Transverse colon (tissue), 4 donors: ENCODE data around the gene STK4. TPM values are rescaled to one million over a fixed set of nuclear protein-coding genes. Genes with fewer than 3 reads are reported as not detected.

ENCODE experiments used
- DNase-seq: peaks from one replicate; pipeline ENCODE4 v3.0.0-alpha.2; 2019
- H3K27ac ChIP-seq, 4 donors: fragments of 200-600 bp; sonication (generic); 2 replicates each; pipeline ENCODE4 v1.5.1; 2016 to 2018; ENCODE audit warnings: inconsistent platforms in 4 of 4
- H3K27me3 ChIP-seq: fragments of 200-600 bp; sonication (generic); 2 replicates; pipeline ENCODE4 v1.5.1; 2017; ENCODE audit warnings: inconsistent platforms
- H3K36me3 ChIP-seq, 4 donors: fragments of 200-600 bp; sonication (generic); 2 replicates each; pipeline ENCODE4 v1.5.1; 2017 to 2019; ENCODE audit warnings: inconsistent platforms in 4 of 4
- H3K4me1 ChIP-seq, 4 donors: fragments of 200-600 bp; sonication (generic); 2 replicates each; pipeline ENCODE4 v1.5.1; 2017 to 2020; ENCODE audit warnings: inconsistent platforms in 4 of 4
- H3K4me3 ChIP-seq, 4 donors: fragments of 200-600 bp; sonication (generic); 1 replicate in 1 of 4; 2 replicates in 3 of 4; pipeline versions ENCODE4 v1.5.1 to v1.6.1; 2017 to 2019; ENCODE audit warnings: inconsistent platforms in 4 of 4
- H3K9me3 ChIP-seq, 2 donors: fragments of 200-600 bp; sonication (generic); 2 replicates each; pipeline ENCODE4 v1.5.1; 2017 to 2019; ENCODE audit warnings: inconsistent platforms in 2 of 2
- EP300 ChIP-seq: sonication (generic); formaldehyde crosslinking; IDR thresholded peaks from one replicate; pipeline ENCODE4 v1.6.1; 2017; ENCODE audit warnings: antibody characterized with exemption, low read depth
- POLR2A ChIP-seq: fragments of 450-650 bp; IDR thresholded peaks from one replicate; pipeline ENCODE4 v1.6.1; 2016; ENCODE audit warnings: antibody characterized with exemption, mild to moderate bottlenecking, moderate library complexity
- POLR2AphosphoS5 ChIP-seq, 3 donors: sonication (generic); formaldehyde crosslinking; IDR thresholded peaks; one replicate each; pipeline ENCODE4 v1.6.1; 2016; ENCODE audit warnings: antibody characterized with exemption in 3 of 3
- WGBS, 2 donors: methylation state at CpG; one replicate each; pipeline ENCODE4 v1.1.5; 2018; ENCODE audit warnings: low coverage in 1 of 2; 5-methylcytosine and 5-hydroxymethylcytosine counted together
- in situ Hi-C, 4 donors: fragments of 200-750 bp; cut with MboI; loops; one replicate each; pipeline versions ENCODE4 v1.15.0 to v1.15.1; 2017; ENCODE audit warnings: low sequenced_read_pairs in 3 of 4, low pct_ligation_motif_present in 1 of 4, low pct_unique_long_range_greater_than_20kb in 1 of 4
- intact Hi-C: fragments of 100-400 bp; cut with DNase I; formaldehyde crosslinking; loops from one replicate; pipeline ENCODE4 v1.15.1; 2023; ENCODE audit warnings: low total_unique reads
- total RNA-seq, 4 donors: library from RNA; depleted of rRNA; stranded (reverse); fragments of >200 nt; gene quantifications; one replicate each; pipeline ENCODE4 v1.1.0, GENCODE V29; 2016
- TF ChIP-seq, protein P1 (sequence below), 5 experiments: fragments of 200-600 bp in 3 of 5; fragments of 450-650 bp in 2 of 5; sonication (generic) in 3 of 5; IDR thresholded peaks; 1 replicate in 2 of 5; 2 replicates in 3 of 5; pipeline ENCODE4 v1.5.1; 2016 to 2017; ENCODE audit warnings: antibody characterized with exemption in 5 of 5, inconsistent platforms in 3 of 5, mild to moderate bottlenecking in 2 of 5, moderate library complexity in 1 of 5

Gene STK4
- total RNA-seq, 4 donors from 2014 or later: 30.3 to 78.1 (median 38.3) TPM

DNA sequence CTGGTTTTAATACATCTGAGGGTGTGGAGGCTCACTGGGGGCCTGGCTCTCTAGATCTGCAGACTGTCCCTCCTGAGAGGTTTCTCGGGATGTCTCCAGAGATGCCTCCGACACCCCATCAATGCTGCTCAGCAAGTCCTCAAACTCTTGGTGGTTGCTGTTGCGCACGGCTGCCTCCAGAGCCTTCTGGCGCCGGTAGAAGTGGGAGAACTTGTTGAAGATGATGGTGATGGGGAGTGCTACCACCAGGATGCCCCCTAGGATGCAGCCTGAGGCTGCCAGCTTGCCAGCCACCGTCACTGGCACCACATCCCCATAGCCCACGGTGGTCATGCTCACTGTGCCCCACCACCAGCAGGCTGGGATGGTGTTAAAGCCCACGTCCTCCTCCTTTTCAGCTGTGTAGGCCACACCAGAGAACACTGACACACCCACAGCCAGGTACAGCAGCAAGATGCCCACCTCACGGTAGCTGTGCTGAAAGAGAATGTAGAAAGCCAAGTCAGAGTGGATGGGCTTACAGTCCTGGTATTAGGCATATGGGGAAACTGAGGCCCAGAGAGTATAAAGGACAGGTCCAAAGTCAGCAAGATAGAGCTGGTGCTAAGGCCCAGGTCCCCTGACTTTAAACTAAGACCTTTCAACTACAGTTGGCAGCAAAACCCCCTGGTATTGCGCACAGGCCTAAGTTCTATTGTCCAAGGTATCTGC lies 128.7 kb downstream of the STK4 start:
- no peak overlapping the region for H3K4me3 ChIP-seq
- H3K4me1 ChIP-seq: peaks cover 0 to 10% (median 5%) of the 10 kb centered on the region in 4 donors
- intact Hi-C loops (no loop called here), in situ Hi-C loops (loop anchor here in 1 of 4 donors (5.0 to 10.0 kb wide), 2 partner anchors 53 to 90 kb away; no protein-coding TSS in a partner anchor)
- no peaks in the 10 kb centered on the region for H3K36me3 ChIP-seq
- H3K27ac ChIP-seq: no peak overlapping the region
- 92 to 100% methylated on average over 1 to 11 of the region's 11 CpGs for WGBS, 2 donors
- TF ChIP-seq, protein P1, sequence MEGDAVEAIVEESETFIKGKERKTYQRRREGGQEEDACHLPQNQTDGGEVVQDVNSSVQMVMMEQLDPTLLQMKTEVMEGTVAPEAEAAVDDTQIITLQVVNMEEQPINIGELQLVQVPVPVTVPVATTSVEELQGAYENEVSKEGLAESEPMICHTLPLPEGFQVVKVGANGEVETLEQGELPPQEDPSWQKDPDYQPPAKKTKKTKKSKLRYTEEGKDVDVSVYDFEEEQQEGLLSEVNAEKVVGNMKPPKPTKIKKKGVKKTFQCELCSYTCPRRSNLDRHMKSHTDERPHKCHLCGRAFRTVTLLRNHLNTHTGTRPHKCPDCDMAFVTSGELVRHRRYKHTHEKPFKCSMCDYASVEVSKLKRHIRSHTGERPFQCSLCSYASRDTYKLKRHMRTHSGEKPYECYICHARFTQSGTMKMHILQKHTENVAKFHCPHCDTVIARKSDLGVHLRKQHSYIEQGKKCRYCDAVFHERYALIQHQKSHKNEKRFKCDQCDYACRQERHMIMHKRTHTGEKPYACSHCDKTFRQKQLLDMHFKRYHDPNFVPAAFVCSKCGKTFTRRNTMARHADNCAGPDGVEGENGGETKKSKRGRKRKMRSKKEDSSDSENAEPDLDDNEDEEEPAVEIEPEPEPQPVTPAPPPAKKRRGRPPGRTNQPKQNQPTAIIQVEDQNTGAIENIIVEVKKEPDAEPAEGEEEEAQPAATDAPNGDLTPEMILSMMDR (IDR thresholded peaks at IDR 0.05): no peak
- TF ChIP-seq POLR2A (no peak), EP300 (no peak), POLR2AphosphoS5 (IDR thresholded peaks at IDR 0.05) (no peak)
- peaks cover 38% of the 10 kb centered on the region for H3K27me3 ChIP-seq
- H3K9me3 ChIP-seq: no peaks in the 10 kb centered on the region
- no peak for DNase-seq

DNA sequence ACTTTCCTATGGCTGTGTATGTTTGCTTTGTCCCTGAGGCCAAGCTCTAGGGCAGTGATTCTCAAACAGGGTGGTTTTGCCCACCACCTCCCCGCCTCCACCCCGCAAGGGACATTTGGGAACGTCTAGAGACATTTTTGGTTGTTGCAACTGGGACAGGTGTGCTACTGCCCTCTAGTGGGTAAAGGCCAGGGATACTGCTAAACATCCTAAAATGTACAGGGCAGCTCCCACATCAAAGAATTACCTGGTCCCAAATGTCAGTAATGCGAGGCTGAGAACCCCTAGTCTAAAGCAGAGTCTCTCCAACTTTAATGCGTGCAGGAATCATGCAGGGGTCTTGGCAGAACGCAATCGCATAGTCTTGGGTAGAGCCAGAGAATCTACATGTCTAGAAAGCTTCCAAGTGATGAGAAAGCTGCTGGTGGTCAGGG lies 129.5 kb downstream of the STK4 start:
- Histone ChIP-seq H3K9me3 (no peaks in the 10 kb centered on the region), H3K27me3 (peaks cover 44% of the 10 kb centered on the region), H3K27ac (no peak overlapping the region), H3K36me3 (no peaks in the 10 kb centered on the region), H3K4me3 (no peak overlapping the region), H3K4me1 (peaks cover 0 to 14% (median 8%) of the 10 kb centered on the region in 4 donors)
- TF ChIP-seq, protein P1 (IDR thresholded peaks at IDR 0.05): peak; percentile 57 to 80 (median 75)
- TF ChIP-seq POLR2AphosphoS5 (IDR thresholded peaks at IDR 0.05): no peak
- TF ChIP-seq POLR2A: no peak
- no peak for TF ChIP-seq EP300
- in situ Hi-C loops: loop anchor here in 1 of 4 donors (10.0 kb wide), 1 partner anchor 91 kb away; no protein-coding TSS in a partner anchor
- 13% methylated on average over 7 of the region's 7 CpGs; no CpG with 5 or more reads in 1 of the 2 donors for WGBS, 2 donors
- peak; percentile 58 for DNase-seq
- intact Hi-C loops: no loop called here

DNA sequence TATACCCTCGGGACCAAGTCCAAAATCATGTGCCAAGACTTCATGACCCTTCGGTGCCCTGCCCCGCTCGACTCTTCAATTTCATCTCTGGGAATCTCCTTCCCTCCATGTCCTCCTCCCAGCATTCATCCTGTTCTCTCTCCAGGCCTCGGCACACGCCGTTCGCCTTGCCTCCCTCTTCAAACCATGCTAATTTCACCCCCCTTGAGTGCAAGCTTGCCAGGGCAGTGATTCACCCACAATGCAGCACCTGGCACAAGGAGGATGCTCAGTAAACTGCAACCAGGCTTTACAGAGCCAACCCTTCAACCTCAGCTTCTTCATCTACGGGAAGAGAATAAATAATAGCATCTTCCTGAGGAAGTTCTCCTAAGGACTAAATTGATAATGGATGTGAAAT lies 130.5 kb downstream of the STK4 start:
- Histone ChIP-seq H3K4me1 (peaks cover 0 to 15% (median 10%) of the 10 kb centered on the region in 4 donors), H3K27me3 (peaks cover 53% of the 10 kb centered on the region), H3K4me3 (no peak overlapping the region), H3K36me3 (no peaks in the 10 kb centered on the region), H3K9me3 (no peaks in the 10 kb centered on the region), H3K27ac (no peak overlapping the region)
- 86 to 88% methylated on average over 6 to 9 of the region's 9 CpGs for WGBS, 2 donors
- intact Hi-C loops (no loop called here), in situ Hi-C loops (loop anchor here in 1 of 4 donors (10.0 kb wide), 1 partner anchor 92 kb away; no protein-coding TSS in a partner anchor)
- TF ChIP-seq EP300: no peak
- TF ChIP-seq, protein P1 (IDR thresholded peaks at IDR 0.05): no peak
- TF ChIP-seq POLR2AphosphoS5 (IDR thresholded peaks at IDR 0.05): no peak
- TF ChIP-seq POLR2A: no peak
- no peak for DNase-seq

DNA sequence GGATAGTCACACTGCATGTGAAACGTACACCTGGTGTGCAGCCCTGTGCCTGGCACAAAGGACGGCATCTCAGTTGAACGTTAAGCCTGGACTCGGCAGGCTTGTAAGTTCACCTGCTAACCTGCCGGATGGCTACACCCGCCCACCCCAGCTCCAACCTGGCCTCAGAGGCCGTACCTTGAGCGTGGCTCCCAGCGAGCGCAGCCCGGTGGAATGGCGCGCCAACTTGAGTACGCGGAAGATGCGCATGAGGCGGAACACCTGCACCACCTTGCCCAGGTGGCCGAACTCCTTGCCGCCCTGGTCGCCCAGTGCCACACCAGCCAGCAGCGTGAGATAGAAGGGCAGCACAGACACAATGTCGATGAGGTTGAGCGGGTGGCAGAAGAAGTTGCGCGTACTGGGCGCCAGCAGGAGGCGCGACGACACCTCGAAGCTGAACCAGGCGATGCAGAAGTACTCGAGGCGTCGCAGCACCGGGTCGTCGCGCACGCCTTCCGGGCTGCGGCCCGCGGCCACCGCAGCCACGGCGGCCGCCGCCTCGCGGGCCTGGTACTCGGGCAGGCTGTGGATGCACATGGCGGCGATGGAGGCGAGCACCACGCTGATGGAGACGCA lies 131.3 kb downstream of the STK4 start:
- DNase-seq: peak; percentile 26
- Histone ChIP-seq H3K4me1 (peaks cover 0 to 15% (median 10%) of the 10 kb centered on the region in 4 donors), H3K27me3 (peaks cover 53% of the 10 kb centered on the region), H3K27ac (no peak overlapping the region), H3K9me3 (no peaks in the 10 kb centered on the region), H3K4me3 (peak overlapping the region in 1 of 4 donors; percentile 26), H3K36me3 (no peaks in the 10 kb centered on the region)
- WGBS, 2 donors: 64% methylated on average over 54 of the region's 56 CpGs; no CpG with 5 or more reads in 1 of the 2 donors
- in situ Hi-C loops (loop anchor here in 1 of 4 donors (10.0 kb wide), 1 partner anchor 93 kb away; no protein-coding TSS in a partner anchor), intact Hi-C loops (no loop called here)
- TF ChIP-seq EP300: no peak
- TF ChIP-seq, protein P1 (IDR thresholded peaks at IDR 0.05): peak in 3 of 5 experiments; percentile 20 to 36 (median 26)
- no peak for TF ChIP-seq POLR2A
- TF ChIP-seq POLR2AphosphoS5 (IDR thresholded peaks at IDR 0.05): no peak
